ENCODE data around the gene FAM76B.

The FAM76B gene

DNA sequence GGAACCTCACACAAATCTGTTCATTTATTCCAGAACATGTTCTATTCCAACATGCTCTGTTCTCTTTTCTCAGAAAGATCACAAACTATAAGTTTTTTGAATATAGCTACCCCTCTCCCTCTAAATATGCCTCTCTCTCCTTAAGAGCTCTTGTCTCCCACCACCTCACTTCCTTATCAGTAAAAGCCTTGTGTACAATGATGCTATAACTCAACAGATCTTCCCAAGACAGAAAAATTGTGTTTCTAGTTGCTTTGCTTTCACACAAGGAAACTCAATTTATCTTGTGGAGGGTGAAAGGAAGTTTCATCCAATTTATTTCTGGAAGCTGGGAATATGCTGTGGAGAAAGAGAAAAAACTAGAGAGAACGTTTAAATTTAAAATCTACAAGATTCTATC is 64.4 kb downstream of the FAM76B start:
- no peak for DNase-seq (ENCODE audit: low read depth)
- TF ChIP-seq, protein P1, sequence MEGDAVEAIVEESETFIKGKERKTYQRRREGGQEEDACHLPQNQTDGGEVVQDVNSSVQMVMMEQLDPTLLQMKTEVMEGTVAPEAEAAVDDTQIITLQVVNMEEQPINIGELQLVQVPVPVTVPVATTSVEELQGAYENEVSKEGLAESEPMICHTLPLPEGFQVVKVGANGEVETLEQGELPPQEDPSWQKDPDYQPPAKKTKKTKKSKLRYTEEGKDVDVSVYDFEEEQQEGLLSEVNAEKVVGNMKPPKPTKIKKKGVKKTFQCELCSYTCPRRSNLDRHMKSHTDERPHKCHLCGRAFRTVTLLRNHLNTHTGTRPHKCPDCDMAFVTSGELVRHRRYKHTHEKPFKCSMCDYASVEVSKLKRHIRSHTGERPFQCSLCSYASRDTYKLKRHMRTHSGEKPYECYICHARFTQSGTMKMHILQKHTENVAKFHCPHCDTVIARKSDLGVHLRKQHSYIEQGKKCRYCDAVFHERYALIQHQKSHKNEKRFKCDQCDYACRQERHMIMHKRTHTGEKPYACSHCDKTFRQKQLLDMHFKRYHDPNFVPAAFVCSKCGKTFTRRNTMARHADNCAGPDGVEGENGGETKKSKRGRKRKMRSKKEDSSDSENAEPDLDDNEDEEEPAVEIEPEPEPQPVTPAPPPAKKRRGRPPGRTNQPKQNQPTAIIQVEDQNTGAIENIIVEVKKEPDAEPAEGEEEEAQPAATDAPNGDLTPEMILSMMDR (IDR thresholded peaks at IDR 0.05; ENCODE audit: low read length, missing control alignments) = no peak
- no peak overlapping the region for H3K4me3 ChIP-seq (replicated peaks; ENCODE audit: low read depth, low read length)

DNA sequence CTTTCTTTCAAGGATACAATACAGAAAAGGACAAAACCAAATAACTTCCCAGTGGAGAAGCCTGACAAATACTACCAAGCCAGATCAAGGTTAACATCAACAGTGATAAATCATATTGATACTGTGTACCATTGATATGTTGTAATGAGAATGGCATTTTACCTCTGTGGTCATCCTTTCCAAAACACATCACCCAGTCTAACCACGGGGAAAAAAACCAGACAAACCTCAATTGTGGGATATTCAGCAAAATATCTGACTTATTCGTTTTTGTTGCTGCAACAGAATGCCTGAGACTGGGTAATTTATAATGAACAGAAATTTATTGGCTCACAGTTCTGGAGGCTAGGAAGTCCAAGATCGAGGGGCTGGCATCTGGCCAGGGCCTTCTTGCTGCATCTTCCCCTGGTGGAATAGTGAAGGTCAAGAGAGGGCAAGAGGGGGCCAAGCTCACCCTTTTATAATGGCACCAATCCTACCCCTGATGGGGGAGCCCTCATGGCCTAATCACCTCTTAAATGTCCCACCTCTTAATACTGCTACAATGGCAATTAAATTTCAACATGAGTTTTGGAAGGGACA is 66.1 kb downstream of the FAM76B start:
- TF ChIP-seq, protein P1 (IDR thresholded peaks at IDR 0.05; ENCODE audit: low read length, missing control alignments) = no peak
- no peak overlapping the region for H3K4me3 ChIP-seq (replicated peaks; ENCODE audit: low read depth, low read length)
- no peak for DNase-seq (ENCODE audit: low read depth)

DNA sequence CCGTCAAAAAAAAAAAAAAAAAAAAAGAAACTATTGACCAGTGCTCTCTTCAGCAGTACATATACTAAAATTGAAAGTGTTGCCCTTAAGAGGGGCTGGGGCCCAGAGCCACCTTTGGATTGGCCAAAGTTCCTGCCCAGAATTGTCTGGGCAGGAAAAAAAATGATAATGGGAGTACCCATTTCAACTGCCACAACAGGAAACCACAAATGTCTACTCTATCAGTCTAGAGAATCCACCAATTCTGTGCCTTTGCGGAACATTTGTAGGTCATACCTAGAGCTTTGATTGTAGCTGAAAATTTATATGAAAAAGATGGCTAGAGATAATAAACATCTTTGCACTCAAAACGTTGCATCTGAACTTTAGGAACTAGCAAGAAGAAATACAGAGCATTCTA is 69.4 kb downstream of the FAM76B start:
- DNase-seq (ENCODE audit: low read depth) = no peak
- H3K4me3 ChIP-seq (replicated peaks; ENCODE audit: low read depth, low read length) = no peak overlapping the region
- TF ChIP-seq, protein P1 (IDR thresholded peaks at IDR 0.05; ENCODE audit: low read length, missing control alignments) = no peak

Data from fibroblast of pulmonary artery (primary cell).